Panc1 (cell line): ENCODE measurements around the gene KIR3DL3.

Source experiments
- CTCF ChIP-seq: fragments of 450-650 bp; IDR thresholded peaks from 2 replicates; pipeline ENCODE4 v1.5.1; 2017; ENCODE audit warnings: mild to moderate bottlenecking
- POLR2AphosphoS5 ChIP-seq: IDR thresholded peaks from 2 replicates; pipeline ENCODE4 v1.6.1; 2012; ENCODE audit warnings: mild to moderate bottlenecking, low read depth, low read length, moderate library complexity
- REST ChIP-seq, 2 experiments: IDR thresholded peaks; 2 replicates each; pipeline ENCODE4 v1.6.1; 2011 to 2012; ENCODE audit warnings: low read depth in 2 of 2, control low read depth in 1 of 2, low read length in 1 of 2, mild to moderate bottlenecking in 1 of 2, moderate library complexity in 1 of 2; ENCODE audit not compliant: insufficient read depth in 1 of 2

- TF ChIP-seq POLR2AphosphoS5 (no peak), CTCF (no peak), REST (IDR thresholded peaks at IDR 0.05; ENCODE audit: insufficient read depth in 1 of 2, low read depth in 2 of 2, low read length in 1 of 2) (no peak)
These were observed 14.9 kb upstream of the KIR3DL3 start for GRCh38 chr19:54709212-54709948.
